H9 (cell line): ENCODE results near the gene PMEPA1. TPM values are rescaled to one million over a fixed set of nuclear protein-coding genes. Genes with fewer than 3 reads are reported as not detected.
A peak's percentile ranks its signal among the peaks of the same experiment; 100 is the strongest.

Experiments used
- DNase-seq: peaks from one replicate; pipeline ENCODE4 v3.0.0-alpha.2; 2017
- H2AFZ ChIP-seq: one replicate; pipeline ENCODE4 v1.6.1; 2013; ENCODE audit warnings: mild to moderate bottlenecking, low read length, control low read depth, moderate library complexity
- H2AK5ac ChIP-seq: 2 replicates; pipeline ENCODE4 v1.6.1; 2013; ENCODE audit warnings: low read length, control low read depth, mixed read lengths; ENCODE audit not compliant: insufficient read length
- H2BK120ac ChIP-seq: one replicate; pipeline ENCODE4 v1.6.1; 2013; ENCODE audit warnings: low read depth, mild to moderate bottlenecking, low read length, control low read depth, inconsistent platforms; ENCODE audit not compliant: poor library complexity, severe bottlenecking
- H2BK12ac ChIP-seq: 2 replicates; pipeline ENCODE4 v1.6.1; 2013; ENCODE audit warnings: low read length, control low read depth, mixed read lengths, low read depth; ENCODE audit not compliant: insufficient read length
- H2BK15ac ChIP-seq: 2 replicates; pipeline ENCODE4 v1.6.1; 2013; ENCODE audit warnings: low read depth, low read length, control low read depth
- H2BK20ac ChIP-seq: one replicate; pipeline ENCODE4 v1.6.1; 2013; ENCODE audit warnings: low read depth, mild to moderate bottlenecking, low read length, control low read depth, inconsistent platforms; ENCODE audit not compliant: poor library complexity, severe bottlenecking
- H2BK5ac ChIP-seq: 2 replicates; pipeline ENCODE4 v1.6.1; 2013; ENCODE audit warnings: low read length, control low read depth, mixed read lengths; ENCODE audit not compliant: insufficient read length
- H3K14ac ChIP-seq: 2 replicates; pipeline ENCODE4 v1.6.1; 2013; ENCODE audit warnings: low read length, control low read depth; ENCODE audit not compliant: insufficient read depth
- H3K18ac ChIP-seq: 2 replicates; pipeline ENCODE4 v1.6.1; 2013; ENCODE audit warnings: low read depth, mild to moderate bottlenecking, mixed read lengths, low read length, control low read depth; ENCODE audit not compliant: insufficient read length
- H3K23ac ChIP-seq: 2 replicates; pipeline ENCODE4 v1.6.1; 2013; ENCODE audit warnings: low read length, control low read depth, mixed read lengths, low read depth; ENCODE audit not compliant: insufficient read length
- H3K23me2 ChIP-seq: 2 replicates; pipeline ENCODE4 v1.6.1; 2013; ENCODE audit warnings: low read depth, mild to moderate bottlenecking, mixed read lengths, low read length, control low read depth; ENCODE audit not compliant: insufficient read length, poor library complexity, severe bottlenecking
- H3K27ac ChIP-seq: 2 replicates; pipeline ENCODE4 v1.5.1; 2013; ENCODE audit warnings: low read length, control low read depth, mixed read lengths, low read depth; ENCODE audit not compliant: insufficient read length
- H3K27me3 ChIP-seq: 2 replicates; pipeline ENCODE4 v1.6.1; 2013; ENCODE audit warnings: low read length, control low read depth, inconsistent platforms; ENCODE audit not compliant: insufficient read depth
- H3K4ac ChIP-seq: 2 replicates; pipeline ENCODE4 v1.6.1; 2013; ENCODE audit warnings: low read depth, mild to moderate bottlenecking, control low read depth, inconsistent platforms, low read length, moderate library complexity
- H3K4me1 ChIP-seq: 2 replicates; pipeline ENCODE4 v1.6.1; 2013; ENCODE audit warnings: low read length, control low read depth, inconsistent platforms; ENCODE audit not compliant: insufficient read depth
- H3K4me2 ChIP-seq: 2 replicates; pipeline ENCODE4 v1.6.1; 2013; ENCODE audit warnings: low read length, control low read depth, mixed read lengths; ENCODE audit not compliant: insufficient read length, insufficient read depth
- H3K56ac ChIP-seq: 2 replicates; pipeline ENCODE4 v1.6.1; 2013; ENCODE audit warnings: low read depth, mild to moderate bottlenecking, mixed read lengths, low read length, control low read depth; ENCODE audit not compliant: insufficient read length
- H3K79me1 ChIP-seq: 2 replicates; pipeline ENCODE4 v1.6.1; 2013; ENCODE audit warnings: low read depth, mild to moderate bottlenecking, moderate library complexity, low read length, control low read depth, inconsistent platforms; ENCODE audit not compliant: insufficient read depth, poor library complexity, severe bottlenecking
- H3K79me2 ChIP-seq: 2 replicates; pipeline ENCODE4 v1.6.1; 2013; ENCODE audit warnings: low read length, control low read depth, inconsistent platforms; ENCODE audit not compliant: insufficient read depth
- H3K9ac ChIP-seq: 2 replicates; pipeline ENCODE4 v1.6.1; 2013; ENCODE audit warnings: low read length, control low read depth, mixed read lengths; ENCODE audit not compliant: insufficient read length; ENCODE audit errors: extremely low read depth
- H3K9me3 ChIP-seq: one replicate; pipeline ENCODE4 v1.6.1; 2013; ENCODE audit warnings: low read depth, low read length, inconsistent platforms; ENCODE audit not compliant: control insufficient read depth
- H3T11ph ChIP-seq: one replicate; pipeline ENCODE4 v1.6.1; 2013; ENCODE audit warnings: mild to moderate bottlenecking, low read length, control low read depth, inconsistent platforms
- H4K20me1 ChIP-seq: one replicate; pipeline ENCODE4 v1.6.1; 2013; ENCODE audit not compliant: control insufficient read depth, insufficient read length, insufficient read depth
- H4K5ac ChIP-seq: 2 replicates; pipeline ENCODE4 v1.6.1; 2013; ENCODE audit warnings: low read depth, mild to moderate bottlenecking, mixed read lengths, low read length, control low read depth; ENCODE audit not compliant: insufficient read length
- H4K8ac ChIP-seq: replicated peaks from 2 replicates; pipeline ENCODE4 v1.6.1; 2013; ENCODE audit warnings: low read length, control low read depth, mixed read lengths, low read depth; ENCODE audit not compliant: insufficient read length
- H4K91ac ChIP-seq: 2 replicates; pipeline ENCODE4 v1.6.1; 2013; ENCODE audit warnings: low read depth, mild to moderate bottlenecking, moderate library complexity, mixed read lengths, low read length, control low read depth; ENCODE audit not compliant: insufficient read length
- H3K27ac Mint-ChIP-seq, 3 experiments: 2 replicates in 2 of 3; 3 replicates in 1 of 3; pipeline ENCODE4 v1.8.0; 2020 to 2021; ENCODE audit warnings: mixed read lengths in 3 of 3, mild to moderate bottlenecking in 1 of 3, moderate library complexity in 1 of 3
- H3K27me3 Mint-ChIP-seq: 2 replicates; pipeline ENCODE4 v1.8.0; 2021; ENCODE audit warnings: low read depth, mild to moderate bottlenecking, moderate library complexity, mixed read lengths
- H3K36me3 Mint-ChIP-seq, 3 experiments: 2 replicates in 2 of 3; 3 replicates in 1 of 3; pipeline ENCODE4 v1.8.0; 2020 to 2021; ENCODE audit warnings: low read depth in 3 of 3, mixed read lengths in 3 of 3; ENCODE audit not compliant: insufficient read depth in 1 of 3
- H3K4me1 Mint-ChIP-seq, 2 experiments: 2 replicates each; pipeline ENCODE4 v1.8.0; 2020; ENCODE audit warnings: mixed read lengths in 2 of 2
- H3K4me3 Mint-ChIP-seq, 2 experiments: 2 replicates in 1 of 2; 3 replicates in 1 of 2; pipeline ENCODE4 v1.8.0; 2020 to 2021; ENCODE audit warnings: mild to moderate bottlenecking in 2 of 2, mixed read lengths in 2 of 2, moderate library complexity in 1 of 2
- H3K9me3 Mint-ChIP-seq, 2 experiments: 2 replicates in 1 of 2; 3 replicates in 1 of 2; pipeline ENCODE4 v1.8.0; 2020; ENCODE audit warnings: mild to moderate bottlenecking in 2 of 2, mixed read lengths in 2 of 2, moderate library complexity in 1 of 2
- WGBS: extraction: QIAGEN DNeasy Blood & Tissue Kit; methylation state at CpG from one replicate; pipeline ENCODE4 v1.1.7; 2013; ENCODE audit warnings: missing lambda C conversion rate, low lambda C conversion rate, mixed read lengths; ENCODE audit not compliant: insufficient read length; ENCODE audit errors: extremely low coverage; 5-methylcytosine and 5-hydroxymethylcytosine counted together
- total RNA-seq: library from RNA; stranded (reverse); gene quantifications from 2 replicates; pipeline ENCODE4 v1.2.1, GENCODE V29; 2021
- TF ChIP-seq, protein P1 (sequence below): fragments of 200-600 bp; sonication (generic); conservative IDR thresholded peaks from 3 replicates; pipeline ENCODE4 v1.8.0; 2021; ENCODE audit warnings: antibody characterized with exemption, mild to moderate bottlenecking

PMEPA1 gene
- total RNA-seq, 1 experiment from 2014 or later = 34.6 TPM

DNA sequence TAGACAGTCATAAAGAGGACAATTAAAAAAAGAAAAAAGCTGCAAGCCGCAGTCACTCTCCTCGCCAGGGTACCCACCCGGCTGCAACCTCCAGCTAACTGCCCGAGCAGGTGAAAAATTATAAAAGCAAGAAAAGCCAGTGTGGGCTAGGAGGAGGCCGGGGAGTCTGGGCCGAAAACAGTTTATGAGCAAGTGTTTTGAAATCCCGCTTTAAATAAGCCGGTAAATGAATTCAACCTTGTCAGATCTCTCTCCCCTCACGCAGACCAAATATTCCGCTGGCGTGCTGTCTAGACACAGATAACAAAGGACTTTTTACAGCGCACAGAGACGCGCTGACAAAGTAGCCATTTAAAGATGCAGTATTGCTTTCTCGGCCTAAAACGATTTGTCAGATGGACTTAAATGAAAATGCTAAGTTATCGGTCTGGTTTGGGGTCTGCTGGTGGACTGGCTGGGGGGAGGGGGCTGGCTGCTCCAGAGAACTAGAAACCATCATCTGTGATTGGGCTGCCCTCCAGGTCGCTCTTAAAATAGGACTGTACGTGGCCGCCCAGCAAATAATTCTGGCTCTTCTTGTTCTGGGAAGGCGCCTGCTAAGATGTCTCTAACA lies 24.6 kb downstream of the PMEPA1 start:
- H3K18ac ChIP-seq = no peak overlapping the region
- H2BK5ac ChIP-seq = no peak overlapping the region
- H3K23me2 ChIP-seq = no peaks in the 10 kb centered on the region
- H2AK5ac ChIP-seq = no peak overlapping the region
- H3K27me3 ChIP-seq = no peaks in the 10 kb centered on the region
- H4K8ac ChIP-seq = no peak overlapping the region
- H3K79me1 ChIP-seq = no peaks in the 10 kb centered on the region
- Mint-ChIP-seq H3K27ac (peak overlapping the region in 2 of 3 experiments; percentile 42 to 54; a peak in 3 of 7 replicates), H3K4me1 (peaks cover 65 to 77% of the 10 kb centered on the region in 2 experiments), H3K27me3 (no peaks in the 10 kb centered on the region), H3K4me3 (peak overlapping the region in 1 of 2 experiments; percentile 61; a peak in 2 of 5 replicates), H3K9me3 (no peaks in the 10 kb centered on the region), H3K36me3 (peaks cover 0 to 15% (median 4%) of the 10 kb centered on the region in 3 experiments; a peak in 4 of 7 replicates)
- H3K27ac ChIP-seq = no peak overlapping the region
- TF ChIP-seq, protein P1, sequence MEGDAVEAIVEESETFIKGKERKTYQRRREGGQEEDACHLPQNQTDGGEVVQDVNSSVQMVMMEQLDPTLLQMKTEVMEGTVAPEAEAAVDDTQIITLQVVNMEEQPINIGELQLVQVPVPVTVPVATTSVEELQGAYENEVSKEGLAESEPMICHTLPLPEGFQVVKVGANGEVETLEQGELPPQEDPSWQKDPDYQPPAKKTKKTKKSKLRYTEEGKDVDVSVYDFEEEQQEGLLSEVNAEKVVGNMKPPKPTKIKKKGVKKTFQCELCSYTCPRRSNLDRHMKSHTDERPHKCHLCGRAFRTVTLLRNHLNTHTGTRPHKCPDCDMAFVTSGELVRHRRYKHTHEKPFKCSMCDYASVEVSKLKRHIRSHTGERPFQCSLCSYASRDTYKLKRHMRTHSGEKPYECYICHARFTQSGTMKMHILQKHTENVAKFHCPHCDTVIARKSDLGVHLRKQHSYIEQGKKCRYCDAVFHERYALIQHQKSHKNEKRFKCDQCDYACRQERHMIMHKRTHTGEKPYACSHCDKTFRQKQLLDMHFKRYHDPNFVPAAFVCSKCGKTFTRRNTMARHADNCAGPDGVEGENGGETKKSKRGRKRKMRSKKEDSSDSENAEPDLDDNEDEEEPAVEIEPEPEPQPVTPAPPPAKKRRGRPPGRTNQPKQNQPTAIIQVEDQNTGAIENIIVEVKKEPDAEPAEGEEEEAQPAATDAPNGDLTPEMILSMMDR = no peak
- no peak overlapping the region for H3T11ph ChIP-seq
- H2BK120ac ChIP-seq = no peak overlapping the region
- H3K14ac ChIP-seq = no peak overlapping the region; the same call in 1 of the 2 replicates
- no CpG with 5 or more reads among the region's 21 CpGs for WGBS
- DNase-seq = no peak
- no peak overlapping the region for H4K5ac ChIP-seq
- H3K4me1 ChIP-seq = peaks cover 15% of the 10 kb centered on the region; the same call in 1 of the 2 replicates
- no peak overlapping the region for H3K9ac ChIP-seq
- H4K91ac ChIP-seq = no peak overlapping the region
- no peak overlapping the region for H2BK12ac ChIP-seq
- peaks cover 13% of the 10 kb centered on the region; the same call in 1 of the 2 replicates for H3K79me2 ChIP-seq
- no peak overlapping the region for H3K4me2 ChIP-seq
- no peak overlapping the region for H2BK15ac ChIP-seq
- H3K23ac ChIP-seq = no peak overlapping the region
- no peak overlapping the region for H3K4ac ChIP-seq
- no peaks in the 10 kb centered on the region for H3K9me3 ChIP-seq
- no peak overlapping the region for H2BK20ac ChIP-seq
- H2AFZ ChIP-seq = no peak overlapping the region
- H4K20me1 ChIP-seq = no peaks in the 10 kb centered on the region
- H3K56ac ChIP-seq = no peak overlapping the region
